ENCODE data around the gene MRC2. TPM values are rescaled to one million over a fixed set of nuclear protein-coding genes. Genes with fewer than 3 reads are reported as not detected.

Gene MRC2
- total RNA-seq, 1 experiment from 2014 or later, result 2.3 TPM

- TF ChIP-seq, protein P1, sequence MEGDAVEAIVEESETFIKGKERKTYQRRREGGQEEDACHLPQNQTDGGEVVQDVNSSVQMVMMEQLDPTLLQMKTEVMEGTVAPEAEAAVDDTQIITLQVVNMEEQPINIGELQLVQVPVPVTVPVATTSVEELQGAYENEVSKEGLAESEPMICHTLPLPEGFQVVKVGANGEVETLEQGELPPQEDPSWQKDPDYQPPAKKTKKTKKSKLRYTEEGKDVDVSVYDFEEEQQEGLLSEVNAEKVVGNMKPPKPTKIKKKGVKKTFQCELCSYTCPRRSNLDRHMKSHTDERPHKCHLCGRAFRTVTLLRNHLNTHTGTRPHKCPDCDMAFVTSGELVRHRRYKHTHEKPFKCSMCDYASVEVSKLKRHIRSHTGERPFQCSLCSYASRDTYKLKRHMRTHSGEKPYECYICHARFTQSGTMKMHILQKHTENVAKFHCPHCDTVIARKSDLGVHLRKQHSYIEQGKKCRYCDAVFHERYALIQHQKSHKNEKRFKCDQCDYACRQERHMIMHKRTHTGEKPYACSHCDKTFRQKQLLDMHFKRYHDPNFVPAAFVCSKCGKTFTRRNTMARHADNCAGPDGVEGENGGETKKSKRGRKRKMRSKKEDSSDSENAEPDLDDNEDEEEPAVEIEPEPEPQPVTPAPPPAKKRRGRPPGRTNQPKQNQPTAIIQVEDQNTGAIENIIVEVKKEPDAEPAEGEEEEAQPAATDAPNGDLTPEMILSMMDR (IDR thresholded peaks at IDR 0.05; ENCODE audit: unreplicated experiment), result no peak
- H3K27me3 Mint-ChIP-seq (ENCODE audit: unreplicated experiment), result no peaks in the 10 kb centered on the region
- no TSS peak for BruUV-seq (replicated peaks)
- DNase-seq, result no peak
- H3K4me3 Mint-ChIP-seq (ENCODE audit: low read depth, unreplicated experiment), result no peak overlapping the region
- H3K9me3 Mint-ChIP-seq (ENCODE audit: low read depth, unreplicated experiment), result no peaks in the 10 kb centered on the region
- H3K36me3 Mint-ChIP-seq (ENCODE audit: insufficient read depth, unreplicated experiment), result no peaks in the 10 kb centered on the region
- CTCF ChIA-PET, result no interaction called here
- H3K4me1 Mint-ChIP-seq (ENCODE audit: low read depth, unreplicated experiment), result peaks cover 17% of the 10 kb centered on the region
- H3K27ac Mint-ChIP-seq (ENCODE audit: unreplicated experiment), result no peak overlapping the region
- intact Hi-C loops (cut with micrococcal nuclease; ENCODE audit: unreplicated experiment), result no loop called here
Measured at GRCh38 chr17:62674841-62675240, 47.4 kb downstream of the MRC2 start.

- no peaks in the 10 kb centered on the region for H3K36me3 Mint-ChIP-seq (ENCODE audit: insufficient read depth, unreplicated experiment)
- no peak overlapping the region for H3K27ac Mint-ChIP-seq (ENCODE audit: unreplicated experiment)
- DNase-seq, result no peak
- CTCF ChIA-PET, result no interaction called here
- H3K4me1 Mint-ChIP-seq (ENCODE audit: low read depth, unreplicated experiment), result peaks cover 17% of the 10 kb centered on the region
- intact Hi-C loops (cut with micrococcal nuclease; ENCODE audit: unreplicated experiment), result no loop called here
- no peak overlapping the region for H3K4me3 Mint-ChIP-seq (ENCODE audit: low read depth, unreplicated experiment)
- BruUV-seq (replicated peaks), result no TSS peak
- no peaks in the 10 kb centered on the region for H3K27me3 Mint-ChIP-seq (ENCODE audit: unreplicated experiment)
- H3K9me3 Mint-ChIP-seq (ENCODE audit: low read depth, unreplicated experiment), result no peaks in the 10 kb centered on the region
- TF ChIP-seq, protein P1 (IDR thresholded peaks at IDR 0.05; ENCODE audit: unreplicated experiment), result no peak
Measured at GRCh38 chr17:62675260-62675659, 47.8 kb downstream of the MRC2 start.

DNA sequence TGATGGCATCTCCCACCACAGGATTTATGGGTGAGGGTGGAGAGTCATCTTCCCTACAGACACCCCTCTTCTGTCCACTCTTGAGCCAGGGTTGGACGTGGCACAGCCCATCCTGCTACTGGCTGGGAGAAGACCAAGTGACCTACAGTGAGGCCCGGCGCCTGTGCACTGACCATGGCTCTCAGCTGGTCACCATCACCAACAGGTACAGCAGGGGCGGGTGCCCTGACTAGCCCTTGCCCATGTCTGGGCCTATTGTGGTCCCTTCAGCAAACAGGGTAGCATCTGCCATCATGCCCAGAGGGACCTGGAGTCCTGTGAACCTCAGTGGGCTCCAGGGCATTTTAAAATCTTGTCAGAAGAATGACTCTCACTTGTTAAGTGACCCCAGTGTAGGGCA lies 48.2 kb downstream of the MRC2 start:
- TF ChIP-seq, protein P1 (IDR thresholded peaks at IDR 0.05; ENCODE audit: unreplicated experiment), result no peak
- no peaks in the 10 kb centered on the region for H3K36me3 Mint-ChIP-seq (ENCODE audit: insufficient read depth, unreplicated experiment)
- H3K4me1 Mint-ChIP-seq (ENCODE audit: low read depth, unreplicated experiment), result peaks cover 17% of the 10 kb centered on the region
- no peaks in the 10 kb centered on the region for H3K27me3 Mint-ChIP-seq (ENCODE audit: unreplicated experiment)
- intact Hi-C loops (cut with micrococcal nuclease; ENCODE audit: unreplicated experiment), result no loop called here
- H3K9me3 Mint-ChIP-seq (ENCODE audit: low read depth, unreplicated experiment), result no peaks in the 10 kb centered on the region
- CTCF ChIA-PET, result no interaction called here
- BruUV-seq (replicated peaks), result no TSS peak
- H3K27ac Mint-ChIP-seq (ENCODE audit: unreplicated experiment), result no peak overlapping the region
- no peak overlapping the region for H3K4me3 Mint-ChIP-seq (ENCODE audit: low read depth, unreplicated experiment)
- no peak for DNase-seq

- TF ChIP-seq, protein P1 (IDR thresholded peaks at IDR 0.05; ENCODE audit: unreplicated experiment), result no peak
- CTCF ChIA-PET, result no interaction called here
- H3K4me1 Mint-ChIP-seq (ENCODE audit: low read depth, unreplicated experiment), result peaks cover 12% of the 10 kb centered on the region
- no peak overlapping the region for H3K4me3 Mint-ChIP-seq (ENCODE audit: low read depth, unreplicated experiment)
- no peak for DNase-seq
- H3K9me3 Mint-ChIP-seq (ENCODE audit: low read depth, unreplicated experiment), result no peaks in the 10 kb centered on the region
- no peaks in the 10 kb centered on the region for H3K27me3 Mint-ChIP-seq (ENCODE audit: unreplicated experiment)
- intact Hi-C loops (cut with micrococcal nuclease; ENCODE audit: unreplicated experiment), result no loop called here
- no peak overlapping the region for H3K27ac Mint-ChIP-seq (ENCODE audit: unreplicated experiment)
- no TSS peak for BruUV-seq (replicated peaks)
- H3K36me3 Mint-ChIP-seq (ENCODE audit: insufficient read depth, unreplicated experiment), result no peaks in the 10 kb centered on the region
Measured at GRCh38 chr17:62676231-62676943, 48.9 kb downstream of the MRC2 start.

All from Calu3 (cell line).